Neutrophil (primary cell): ENCODE measurements around the gene KCTD16.

Experiments used
- H3K27ac ChIP-seq: fragments of 200-600 bp; sonication (generic); 2 replicates; pipeline ENCODE4 v1.5.1; 2016; ENCODE audit warnings: mild to moderate bottlenecking, moderate library complexity
- H3K27me3 ChIP-seq: fragments of 200-600 bp; sonication (generic); 2 replicates; pipeline ENCODE4 v1.6.0; 2016; ENCODE audit warnings: mild to moderate bottlenecking
- H3K36me3 ChIP-seq: fragments of 200-600 bp; sonication (generic); 2 replicates; pipeline ENCODE4 v1.5.1; 2017
- H3K4me1 ChIP-seq, 2 experiments: fragments of 200-600 bp in 1 of 2; sonication (generic) in 1 of 2; 1 replicate in 1 of 2; 2 replicates in 1 of 2; pipeline versions ENCODE4 v1.5.1 to v1.6.1; 2013 to 2016; ENCODE audit warnings: low read depth in 1 of 2, low read length in 1 of 2, mild to moderate bottlenecking in 1 of 2, moderate library complexity in 1 of 2; ENCODE audit not compliant: control insufficient read depth in 1 of 2, insufficient read depth in 1 of 2
- H3K4me3 ChIP-seq, 2 experiments: fragments of 200-600 bp in 1 of 2; sonication (generic) in 1 of 2; 1 replicate in 1 of 2; 2 replicates in 1 of 2; pipeline ENCODE4 v1.5.1; 2013 to 2016; ENCODE audit warnings: low read depth in 1 of 2, low read length in 1 of 2, mild to moderate bottlenecking in 1 of 2, moderate library complexity in 1 of 2
- H3K9me3 ChIP-seq: fragments of 200-600 bp; sonication (generic); 2 replicates; pipeline ENCODE4 v1.5.1; 2016
- TF ChIP-seq, protein P1 (sequence below): fragments of 200-600 bp; sonication (generic); IDR thresholded peaks from 2 replicates; pipeline ENCODE4 v1.5.1; 2016; ENCODE audit warnings: antibody characterized with exemption

Gene KCTD16

DNA sequence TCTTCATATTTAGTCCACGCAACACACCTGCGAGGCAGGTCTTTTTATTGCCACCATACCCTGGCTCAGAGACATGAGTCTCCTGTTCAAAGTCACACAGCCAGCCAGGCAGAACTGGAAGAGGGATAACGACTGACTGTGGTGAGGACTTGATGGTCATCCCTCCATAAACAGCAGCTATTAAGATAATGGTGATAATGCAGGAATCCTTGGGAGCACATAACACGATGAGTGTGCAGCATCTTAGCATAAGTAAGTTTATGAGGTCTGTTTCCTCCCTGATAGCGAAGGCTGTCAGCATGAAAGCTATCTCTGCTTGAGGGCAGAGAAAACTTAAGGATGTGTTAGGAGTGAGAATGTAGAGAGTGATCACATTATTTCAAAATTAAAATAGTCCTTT, 30.9 kb downstream of the KCTD16 start:
- no peaks in the 10 kb centered on the region for H3K9me3 ChIP-seq
- TF ChIP-seq, protein P1, sequence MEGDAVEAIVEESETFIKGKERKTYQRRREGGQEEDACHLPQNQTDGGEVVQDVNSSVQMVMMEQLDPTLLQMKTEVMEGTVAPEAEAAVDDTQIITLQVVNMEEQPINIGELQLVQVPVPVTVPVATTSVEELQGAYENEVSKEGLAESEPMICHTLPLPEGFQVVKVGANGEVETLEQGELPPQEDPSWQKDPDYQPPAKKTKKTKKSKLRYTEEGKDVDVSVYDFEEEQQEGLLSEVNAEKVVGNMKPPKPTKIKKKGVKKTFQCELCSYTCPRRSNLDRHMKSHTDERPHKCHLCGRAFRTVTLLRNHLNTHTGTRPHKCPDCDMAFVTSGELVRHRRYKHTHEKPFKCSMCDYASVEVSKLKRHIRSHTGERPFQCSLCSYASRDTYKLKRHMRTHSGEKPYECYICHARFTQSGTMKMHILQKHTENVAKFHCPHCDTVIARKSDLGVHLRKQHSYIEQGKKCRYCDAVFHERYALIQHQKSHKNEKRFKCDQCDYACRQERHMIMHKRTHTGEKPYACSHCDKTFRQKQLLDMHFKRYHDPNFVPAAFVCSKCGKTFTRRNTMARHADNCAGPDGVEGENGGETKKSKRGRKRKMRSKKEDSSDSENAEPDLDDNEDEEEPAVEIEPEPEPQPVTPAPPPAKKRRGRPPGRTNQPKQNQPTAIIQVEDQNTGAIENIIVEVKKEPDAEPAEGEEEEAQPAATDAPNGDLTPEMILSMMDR: no peak
- H3K4me3 ChIP-seq: no peak overlapping the region
- no peaks in the 10 kb centered on the region for H3K4me1 ChIP-seq
- peaks cover 86% of the 10 kb centered on the region for H3K27me3 ChIP-seq
- H3K27ac ChIP-seq: no peak overlapping the region
- no peaks in the 10 kb centered on the region for H3K36me3 ChIP-seq

DNA sequence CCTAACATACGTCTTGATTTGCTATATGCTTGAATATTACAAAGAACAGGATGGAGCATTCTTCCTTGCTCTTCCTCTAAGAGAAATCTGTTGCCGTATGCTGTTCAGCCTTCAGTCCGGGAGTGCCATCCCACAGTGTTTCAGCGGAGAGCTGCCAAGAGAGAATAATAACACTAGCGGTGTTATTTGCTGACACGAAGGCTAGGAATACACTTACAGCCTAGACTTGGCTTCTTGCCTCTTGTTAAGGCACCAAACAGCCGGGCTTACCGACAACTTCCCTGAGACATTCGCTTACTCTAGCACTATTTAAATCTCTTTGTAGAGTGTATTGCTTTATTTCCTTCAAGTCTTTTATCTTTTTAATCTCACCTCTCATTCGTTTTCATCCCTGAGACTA, 31.4 kb downstream of the KCTD16 start:
- Histone ChIP-seq H3K9me3 (no peaks in the 10 kb centered on the region), H3K36me3 (no peaks in the 10 kb centered on the region), H3K27ac (no peak overlapping the region), H3K27me3 (peaks cover 86% of the 10 kb centered on the region), H3K4me3 (no peak overlapping the region), H3K4me1 (no peaks in the 10 kb centered on the region)
- TF ChIP-seq, protein P1: no peak

DNA sequence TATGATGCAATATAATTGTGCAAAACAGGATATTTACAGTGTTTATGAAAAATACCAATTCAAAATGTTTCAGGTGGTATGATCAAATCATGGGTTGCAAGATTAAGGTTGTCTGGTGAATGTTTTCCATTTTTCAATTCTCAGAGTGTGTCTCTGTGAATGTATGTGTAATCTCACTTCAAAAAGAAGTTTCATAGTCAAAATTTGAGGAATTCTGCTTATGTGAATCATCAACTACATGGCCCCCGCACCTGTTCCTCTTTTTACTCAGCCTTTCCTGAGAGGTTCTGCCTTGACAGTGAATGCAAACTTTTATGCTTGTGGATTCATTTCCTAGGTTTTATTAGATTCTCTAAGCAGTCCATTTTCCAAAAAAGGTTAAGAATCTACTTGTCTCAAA, 32.1 kb downstream of the KCTD16 start:
- Histone ChIP-seq H3K27ac (no peak overlapping the region), H3K9me3 (no peaks in the 10 kb centered on the region), H3K4me1 (no peaks in the 10 kb centered on the region), H3K27me3 (peaks cover 86% of the 10 kb centered on the region), H3K4me3 (no peak overlapping the region), H3K36me3 (no peaks in the 10 kb centered on the region)
- TF ChIP-seq, protein P1: no peak

DNA sequence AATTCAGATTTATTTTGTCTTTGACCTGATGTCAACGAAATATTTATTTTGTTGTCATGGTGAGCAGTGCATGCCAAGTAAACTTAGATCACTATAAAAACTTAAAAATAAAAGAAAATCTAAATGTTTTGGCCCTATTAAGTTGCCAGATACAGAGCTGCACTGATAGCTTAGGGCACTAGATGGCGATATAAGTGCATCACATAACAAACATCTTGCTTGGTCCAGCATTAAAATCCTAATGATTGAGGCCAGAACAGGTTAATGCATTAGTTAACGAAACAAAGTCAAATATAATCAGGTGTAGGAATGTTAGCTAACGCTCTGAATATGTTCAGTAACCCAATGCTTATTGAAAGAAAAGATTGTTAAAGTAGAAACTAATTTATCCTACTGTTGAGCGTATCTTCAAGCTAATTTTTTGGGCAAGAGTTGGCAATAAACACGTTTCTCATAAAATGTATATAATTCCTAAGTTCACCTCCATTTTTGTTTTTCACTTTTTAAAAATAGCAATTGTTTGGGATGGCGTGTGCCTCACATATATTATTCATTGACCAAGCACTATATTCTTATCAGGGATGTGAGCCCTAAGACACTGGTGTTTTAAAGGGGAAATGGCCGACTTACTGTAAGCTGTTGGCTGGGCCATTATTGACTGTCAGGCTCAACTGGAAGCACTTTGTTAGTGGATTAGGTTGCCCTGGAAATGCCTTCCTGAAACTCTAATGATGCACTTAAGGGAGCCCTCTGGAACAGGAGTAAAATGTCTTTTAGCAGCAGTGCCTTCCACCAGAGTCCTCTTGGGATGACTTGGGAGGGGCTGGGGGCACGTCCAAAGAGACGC, 33.3 kb downstream of the KCTD16 start:
- H3K36me3 ChIP-seq: no peaks in the 10 kb centered on the region
- H3K9me3 ChIP-seq: no peaks in the 10 kb centered on the region
- H3K27ac ChIP-seq: no peak overlapping the region
- peaks cover 85% of the 10 kb centered on the region for H3K27me3 ChIP-seq
- no peak overlapping the region for H3K4me3 ChIP-seq
- TF ChIP-seq, protein P1: peak; percentile 62
- no peaks in the 10 kb centered on the region for H3K4me1 ChIP-seq

DNA sequence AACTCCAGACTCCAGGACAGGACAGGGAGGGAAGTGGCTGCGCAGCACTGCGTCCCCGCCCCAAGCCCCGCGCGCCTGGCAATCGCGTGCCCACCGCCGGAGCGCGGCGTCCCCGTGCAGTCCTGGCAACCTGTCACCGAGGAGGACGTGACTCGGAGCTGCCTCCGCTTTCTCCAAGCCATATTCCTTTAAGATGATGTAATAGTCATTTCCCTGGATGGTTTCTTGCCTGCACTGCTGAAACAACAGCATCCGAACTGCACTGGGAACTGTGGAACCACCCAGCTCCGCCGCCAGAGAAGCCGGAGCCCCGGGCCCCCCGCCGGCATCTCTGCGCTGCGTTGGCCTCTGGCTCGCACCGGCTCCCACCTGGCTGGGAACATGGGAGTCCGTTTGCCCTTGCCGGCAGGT, 34.5 kb downstream of the KCTD16 start:
- Histone ChIP-seq H3K27ac (no peak overlapping the region), H3K27me3 (peaks cover 84% of the 10 kb centered on the region), H3K4me1 (no peaks in the 10 kb centered on the region), H3K36me3 (no peaks in the 10 kb centered on the region), H3K4me3 (no peak overlapping the region), H3K9me3 (no peaks in the 10 kb centered on the region)
- TF ChIP-seq, protein P1: no peak
